ENCODE results near the gene EPS8L1.
"Not testable (repeated sequence)": the region's sequence is repeated elsewhere in the genome, so short reads cannot be mapped to it uniquely, and the experiment has no call there.

The EPS8L1 gene

GRCh38 chr19:55075371-55075998, at the start of gene EPS8L1:
Gene EPS8L1 (plus strand): TSS chr19:55075869. CDS start chr19:55076445, 576 bp downstream.
- no peak for DNase-seq

- not testable (repeated sequence) for DNase-seq
Observed at GRCh38 chr19:55027140-55027471, 48.6 kb upstream of the EPS8L1 start.

- DNase-seq: no peak
Observed at GRCh38 chr19:55027472-55028337, 48.0 kb upstream of the EPS8L1 start.

- DNase-seq: no peak
Observed at GRCh38 chr19:55028757-55029156, 46.9 kb upstream of the EPS8L1 start.

GRCh38 chr19:55031178-55031577, 44.5 kb upstream of the EPS8L1 start:
- DNase-seq: no peak

- no peak for DNase-seq
Observed at GRCh38 chr19:55032170-55032800, 43.4 kb upstream of the EPS8L1 start.

- not testable (repeated sequence) for DNase-seq
Observed at GRCh38 chr19:55032976-55033643, 42.6 kb upstream of the EPS8L1 start.

GRCh38 chr19:55034751-55035150, 40.9 kb upstream of the EPS8L1 start:
- DNase-seq: no peak

GRCh38 chr19:55036058-55036457, 39.6 kb upstream of the EPS8L1 start:
- DNase-seq: no peak

GRCh38 chr19:55037603-55038002, 38.1 kb upstream of the EPS8L1 start:
- not testable (repeated sequence) for DNase-seq

GRCh38 chr19:55040654-55041053, 35.0 kb upstream of the EPS8L1 start:
- DNase-seq: not testable (repeated sequence)

GRCh38 chr19:55041244-55041626, 34.4 kb upstream of the EPS8L1 start:
- DNase-seq: no peak

GRCh38 chr19:55041627-55042343, 33.9 kb upstream of the EPS8L1 start:
- DNase-seq: no peak

GRCh38 chr19:55042344-55042678, 33.4 kb upstream of the EPS8L1 start:
- no peak for DNase-seq

GRCh38 chr19:55042688-55043087, 33.0 kb upstream of the EPS8L1 start:
- no peak for DNase-seq

GRCh38 chr19:55044286-55044685, 31.4 kb upstream of the EPS8L1 start:
- no peak for DNase-seq

- DNase-seq: no peak
Observed at GRCh38 chr19:55044771-55045716, 30.6 kb upstream of the EPS8L1 start.

- DNase-seq: no peak
Observed at GRCh38 chr19:55046975-55047622, 28.6 kb upstream of the EPS8L1 start.

- no peak for DNase-seq
Observed at GRCh38 chr19:55047951-55048350, 27.7 kb upstream of the EPS8L1 start.

GRCh38 chr19:55048446-55048845, 27.2 kb upstream of the EPS8L1 start:
- no peak for DNase-seq
